K562 (cell line): ENCODE data around the gene ICA1L. TPM values are rescaled to one million over a fixed set of nuclear protein-coding genes. Genes with fewer than 3 reads are reported as not detected.
A peak's percentile ranks its signal among the peaks of the same experiment; 100 is the strongest.

Source experiments
- CTCFL ChIP-seq: IDR thresholded peaks from 2 replicates; pipeline ENCODE4 v1.6.1; 2011; ENCODE audit warnings: borderline replicate concordance, low read depth, mild to moderate bottlenecking, moderate library complexity, low read length; ENCODE audit not compliant: insufficient read depth, poor library complexity, severe bottlenecking
- DIDO1 ChIP-seq: fragments of 450-650 bp; IDR thresholded peaks from 2 replicates; pipeline ENCODE4 v1.6.1; 2016; ENCODE audit warnings: low read depth, missing biosample characterization, missing genetic modification characterization
- ELK1 ChIP-seq: sonication (generic); formaldehyde crosslinking; IDR thresholded peaks from 2 replicates; pipeline ENCODE4 v1.8.1; 2022; ENCODE audit warnings: missing genetic modification reagents
- FOSL1 ChIP-seq: fragments of 200-800 bp; sonication (Bioruptor generic); conservative IDR thresholded peaks from 2 replicates; pipeline ENCODE4 v1.6.1; 2016; ENCODE audit warnings: missing genetic modification characterization, missing compliant biosample characterization
- HOMEZ ChIP-seq: fragments of 250-450 bp; sonication (Bioruptor Pico); IDR thresholded peaks from 2 replicates; pipeline ENCODE4 v1.4.0; 2020; ENCODE audit warnings: mild to moderate bottlenecking, moderate library complexity
- LCOR ChIP-seq: sonication (generic); formaldehyde crosslinking; IDR thresholded peaks from 2 replicates; pipeline ENCODE4 v1.8.0; 2022; ENCODE audit warnings: mild to moderate bottlenecking, missing genetic modification reagents
- NCOA4 ChIP-seq: fragments of 450-650 bp; IDR thresholded peaks from 2 replicates; pipeline ENCODE4 v1.6.1; 2018; ENCODE audit warnings: mild to moderate bottlenecking; ENCODE audit not compliant: partially characterized antibody
- PHF21A ChIP-seq: fragments of 450-650 bp; IDR thresholded peaks from 2 replicates; pipeline ENCODE4 v1.6.1; 2017; ENCODE audit warnings: low read depth, borderline replicate concordance
- PRMT5 ChIP-seq: sonication (generic); formaldehyde crosslinking; IDR thresholded peaks from 2 replicates; pipeline ENCODE4 v1.5.0; 2020; ENCODE audit warnings: missing genetic modification reagents
- RAD21 ChIP-seq, 2 experiments: fragments of 250-450 bp in 1 of 2; fragments of 450-650 bp in 1 of 2; sonication (Bioruptor Pico) in 1 of 2; formaldehyde crosslinking in 1 of 2; IDR thresholded peaks in 1 of 2; conservative IDR thresholded peaks in 1 of 2; 2 replicates each; pipeline versions ENCODE4 v1.4.0 to v1.8.0; 2020 to 2022; ENCODE audit warnings: mild to moderate bottlenecking in 2 of 2, moderate library complexity in 1 of 2
- STAT6 ChIP-seq: sonication (generic); formaldehyde crosslinking; IDR thresholded peaks from 2 replicates; pipeline ENCODE4 v1.8.1; 2023; ENCODE audit warnings: mild to moderate bottlenecking, missing genetic modification reagents
- ZNF143 ChIP-seq: sonication (generic); formaldehyde crosslinking; IDR thresholded peaks from 2 replicates; pipeline ENCODE4 v1.9.0; 2022; ENCODE audit warnings: mild to moderate bottlenecking, missing genetic modification reagents
- ZNF280B ChIP-seq: fragments of 250-450 bp; sonication (Bioruptor Pico); IDR thresholded peaks from 2 replicates; pipeline ENCODE4 v1.5.1; 2021; ENCODE audit warnings: mild to moderate bottlenecking
- polyA plus RNA-seq, 8 experiments: library from polyadenylated mRNA; depleted of rRNA in 4 of 8; stranded (reverse) in 5 of 8; unstranded in 3 of 8; fragments of >200 nt; fragmentation: Nextera tagmentation in 2 of 8; fragmentation: Illumina TruSeq in 1 of 8; extraction: Ambion mirVana in 2 of 8; extraction: Trizol in 1 of 8; gene quantifications; 2 replicates each; pipeline versions ENCODE4 v1.2.1 to v1.2.3, GENCODE V29; 2011 to 2014; ENCODE audit warnings: inconsistent platforms in 1 of 8, missing spikeins in 1 of 8
- total RNA-seq, 7 experiments: library from RNA; depleted of rRNA in 6 of 7; stranded (reverse); fragments of >200 nt in 6 of 7; fragmentation: Illumina TruSeq in 2 of 7; extraction: Trizol in 2 of 7; gene quantifications; 2 replicates each; pipeline versions ENCODE4 v1.2.1 to v1.2.3, GENCODE V29; 2011 to 2021; ENCODE audit warnings: low replicate concordance in 1 of 7

The ICA1L gene
- total and polyA plus RNA-seq, 9 of the 15 experiments (the other 6 are each of a cell fraction or from before 2014, with no cell fraction given), result 0.57 to 1.7 (median 1.1) TPM

GRCh38 chr2:202883987-202884675, 12.6 kb upstream of the ICA1L start (continued):
- no peak for TF ChIP-seq HOMEZ (CRISPR knock-in tag)
- no peak for TF ChIP-seq STAT6 (CRISPR knock-in tag)
- no peak for TF ChIP-seq DIDO1
- no peak for TF ChIP-seq ELK1 (CRISPR knock-in tag)
- no peak for TF ChIP-seq NCOA4
- TF ChIP-seq CTCFL, result peak; percentile 16
- TF ChIP-seq RAD21 (CRISPR knock-in tag; conservative IDR thresholded peaks at IDR 0.05 in 1 of 2, IDR thresholded peaks at IDR 0.05 in 1 of 2), result peak in 1 of 2 experiments; percentile 20; a peak in 1 of 4 replicates
- no peak for TF ChIP-seq ZNF280B (CRISPR knock-in tag)
- 0 out of 2 replicates have a peak, but pooled peaks have one; percentile 24 for TF ChIP-seq LCOR (CRISPR knock-in tag)
- TF ChIP-seq PHF21A, result no peak
- TF ChIP-seq ZNF143 (CRISPR knock-in tag), result 0 out of 2 replicates have a peak, but pooled peaks have one; percentile 48
- peak; percentile 84 for TF ChIP-seq FOSL1
- no peak for TF ChIP-seq PRMT5 (CRISPR knock-in tag)
- TF ChIP-seq, all 486 proteins: peak for 8
